HL-60 (cell line): ENCODE results near the gene GCNA.
"Not testable (repeated sequence)": the region's sequence is repeated elsewhere in the genome, so short reads cannot be mapped to it uniquely, and the experiment has no call there.

ENCODE experiments used
- CTCF ChIP-seq: IDR thresholded peaks from one replicate; pipeline ENCODE4 v1.5.1; 2011; ENCODE audit warnings: low read length, control low read depth, inconsistent platforms; ENCODE audit not compliant: insufficient read depth
- REST ChIP-seq: IDR thresholded peaks from 2 replicates; pipeline ENCODE4 v1.6.1; 2012; ENCODE audit warnings: low read depth; ENCODE audit not compliant: insufficient replicate concordance

GRCh38 chrX:71644406-71644805 is 66.2 kb downstream of the GCNA start:
- not testable (repeated sequence) for TF ChIP-seq CTCF, REST
